ENCODE measurements around the gene CLNK.

CLNK gene

GRCh38 chr4:10552591-10553280 lies 131.8 kb downstream of the CLNK start:
- no CpG with 5 or more reads among the region's 13 CpGs for WGBS (ENCODE audit: extremely low coverage, insufficient coverage, low lambda C conversion rate)
- no peak overlapping the region for H3K4me2 ChIP-seq (ENCODE audit: low read length)
- no peak overlapping the region for H2BK5ac ChIP-seq (ENCODE audit: low read length)
- no peak overlapping the region for H3K56ac ChIP-seq (ENCODE audit: low read length)
- no peak for DNase-seq
- H4K8ac ChIP-seq (ENCODE audit: low read depth, low read length): no peak overlapping the region
- H3K4me3 ChIP-seq (ENCODE audit: low read length): no peak overlapping the region
- H2AK5ac ChIP-seq (ENCODE audit: low read length): no peak overlapping the region
- no peaks in the 10 kb centered on the region for H3K36me3 ChIP-seq (ENCODE audit: control insufficient read depth, insufficient read depth, low read length)
- no peak overlapping the region for H3K27ac ChIP-seq (ENCODE audit: low read depth, low read length)
- H2BK120ac ChIP-seq (ENCODE audit: low read depth, low read length): no peak overlapping the region
- no peaks in the 10 kb centered on the region for H3K4me1 ChIP-seq (ENCODE audit: control insufficient read depth, low read depth, low read length)
- H2BK15ac ChIP-seq (replicated peaks; ENCODE audit: low read depth): no peak overlapping the region
- H3K79me2 ChIP-seq (ENCODE audit: control insufficient read depth, insufficient read depth, low read length): no peaks in the 10 kb centered on the region
- H3K18ac ChIP-seq (ENCODE audit: low read length): no peak overlapping the region
- H3K9ac ChIP-seq (ENCODE audit: low read length): no peak overlapping the region
- H3K4ac ChIP-seq (ENCODE audit: low read depth, low read length): no peak overlapping the region
- no peaks in the 10 kb centered on the region for H3K27me3 ChIP-seq (ENCODE audit: insufficient read depth, low read length, poor library complexity)
- H3K23ac ChIP-seq (ENCODE audit: low read length): no peak overlapping the region
- H4K5ac ChIP-seq (ENCODE audit: low read length): no peak overlapping the region
- H3K79me1 ChIP-seq (ENCODE audit: low read length): no peaks in the 10 kb centered on the region

- no peak overlapping the region for H3K27ac ChIP-seq (ENCODE audit: low read depth, low read length)
These were observed 148.7 kb downstream of the CLNK start for GRCh38 chr4:10535912-10536311.

GRCh38 chr4:10534820-10535219 lies 149.7 kb downstream of the CLNK start:
- H3K9ac ChIP-seq (ENCODE audit: low read length): no peak overlapping the region
- H3K36me3 ChIP-seq (ENCODE audit: control insufficient read depth, insufficient read depth, low read length): no peaks in the 10 kb centered on the region
- H2BK5ac ChIP-seq (ENCODE audit: low read length): no peak overlapping the region
- no peaks in the 10 kb centered on the region for H3K79me2 ChIP-seq (ENCODE audit: control insufficient read depth, insufficient read depth, low read length)
- no peak overlapping the region for H2BK15ac ChIP-seq (replicated peaks; ENCODE audit: low read depth)
- H3K4me1 ChIP-seq (ENCODE audit: control insufficient read depth, low read depth, low read length): peaks cover 4% of the 10 kb centered on the region
- no peak overlapping the region for H3K4ac ChIP-seq (ENCODE audit: low read depth, low read length)
- no peak overlapping the region for H3K27ac ChIP-seq (ENCODE audit: low read depth, low read length)
- 100% methylated on average over 2 of the region's 6 CpGs for WGBS (ENCODE audit: extremely low coverage, insufficient coverage, low lambda C conversion rate)
- H4K8ac ChIP-seq (ENCODE audit: low read depth, low read length): no peak overlapping the region
- no peaks in the 10 kb centered on the region for H3K79me1 ChIP-seq (ENCODE audit: low read length)
- no peak for DNase-seq
- no peak overlapping the region for H3K23ac ChIP-seq (ENCODE audit: low read length)
- no peak overlapping the region for H3K56ac ChIP-seq (ENCODE audit: low read length)
- H3K18ac ChIP-seq (ENCODE audit: low read length): no peak overlapping the region
- H3K4me3 ChIP-seq (ENCODE audit: low read length): no peak overlapping the region
- H3K27me3 ChIP-seq (ENCODE audit: insufficient read depth, low read length, poor library complexity): no peaks in the 10 kb centered on the region
- no peak overlapping the region for H3K4me2 ChIP-seq (ENCODE audit: low read length)
- H2BK120ac ChIP-seq (ENCODE audit: low read depth, low read length): no peak overlapping the region
- no peak overlapping the region for H2AK5ac ChIP-seq (ENCODE audit: low read length)
- no peak overlapping the region for H4K5ac ChIP-seq (ENCODE audit: low read length)

More at GRCh38 chr4:10535912-10536311, 148.7 kb downstream of the CLNK start:
- H3K18ac ChIP-seq (ENCODE audit: low read length): no peak overlapping the region
- no peak overlapping the region for H2BK15ac ChIP-seq (replicated peaks; ENCODE audit: low read depth)
- no CpG with 5 or more reads among the region's 5 CpGs for WGBS (ENCODE audit: extremely low coverage, insufficient coverage, low lambda C conversion rate)
- H2BK5ac ChIP-seq (ENCODE audit: low read length): no peak overlapping the region
- no peak overlapping the region for H3K4me3 ChIP-seq (ENCODE audit: low read length)
- no peak overlapping the region for H2AK5ac ChIP-seq (ENCODE audit: low read length)
- no peaks in the 10 kb centered on the region for H3K79me2 ChIP-seq (ENCODE audit: control insufficient read depth, insufficient read depth, low read length)
- no peak overlapping the region for H3K4me2 ChIP-seq (ENCODE audit: low read length)
- no peak overlapping the region for H3K9ac ChIP-seq (ENCODE audit: low read length)
- H2BK120ac ChIP-seq (ENCODE audit: low read depth, low read length): no peak overlapping the region
- H3K4ac ChIP-seq (ENCODE audit: low read depth, low read length): no peak overlapping the region
- no peak overlapping the region for H3K23ac ChIP-seq (ENCODE audit: low read length)
- H3K79me1 ChIP-seq (ENCODE audit: low read length): no peaks in the 10 kb centered on the region
- H4K5ac ChIP-seq (ENCODE audit: low read length): no peak overlapping the region
- H4K8ac ChIP-seq (ENCODE audit: low read depth, low read length): no peak overlapping the region
- no peak for DNase-seq
- H3K4me1 ChIP-seq (ENCODE audit: control insufficient read depth, low read depth, low read length): no peaks in the 10 kb centered on the region
- H3K27me3 ChIP-seq (ENCODE audit: insufficient read depth, low read length, poor library complexity): no peaks in the 10 kb centered on the region
- H3K36me3 ChIP-seq (ENCODE audit: control insufficient read depth, insufficient read depth, low read length): no peaks in the 10 kb centered on the region
- no peak overlapping the region for H3K56ac ChIP-seq (ENCODE audit: low read length)

- WGBS (ENCODE audit: extremely low coverage, insufficient coverage, low lambda C conversion rate): no CpG with 5 or more reads among the region's 2 CpGs
- Histone ChIP-seq H3K79me1 (ENCODE audit: low read length) (no peaks in the 10 kb centered on the region), H3K18ac (ENCODE audit: low read length) (no peak overlapping the region), H3K4me1 (ENCODE audit: control insufficient read depth, low read depth, low read length) (peaks cover 4% of the 10 kb centered on the region), H2BK5ac (ENCODE audit: low read length) (no peak overlapping the region), H2BK15ac (replicated peaks; ENCODE audit: low read depth) (no peak overlapping the region), H3K4me3 (ENCODE audit: low read length) (no peak overlapping the region), H3K27me3 (ENCODE audit: insufficient read depth, low read length, poor library complexity) (no peaks in the 10 kb centered on the region), H3K79me2 (ENCODE audit: control insufficient read depth, insufficient read depth, low read length) (no peaks in the 10 kb centered on the region), H3K36me3 (ENCODE audit: control insufficient read depth, insufficient read depth, low read length) (no peaks in the 10 kb centered on the region), H3K23ac (ENCODE audit: low read length) (no peak overlapping the region), H2BK120ac (ENCODE audit: low read depth, low read length) (no peak overlapping the region), H3K4me2 (ENCODE audit: low read length) (no peak overlapping the region), H3K27ac (ENCODE audit: low read depth, low read length) (no peak overlapping the region), H2AK5ac (ENCODE audit: low read length) (no peak overlapping the region), H4K8ac (ENCODE audit: low read depth, low read length) (no peak overlapping the region), H3K4ac (ENCODE audit: low read depth, low read length) (no peak overlapping the region), H3K9ac (ENCODE audit: low read length) (no peak overlapping the region), H3K56ac (ENCODE audit: low read length) (no peak overlapping the region), H4K5ac (ENCODE audit: low read length) (no peak overlapping the region)
- no peak for DNase-seq
These were observed 152.4 kb downstream of the CLNK start for GRCh38 chr4:10532155-10532554.

- Histone ChIP-seq H4K5ac (ENCODE audit: low read length) (no peak overlapping the region), H2BK15ac (replicated peaks; ENCODE audit: low read depth) (no peak overlapping the region), H3K27ac (ENCODE audit: low read depth, low read length) (no peak overlapping the region), H2BK5ac (ENCODE audit: low read length) (no peak overlapping the region), H3K56ac (ENCODE audit: low read length) (no peak overlapping the region), H3K27me3 (ENCODE audit: insufficient read depth, low read length, poor library complexity) (no peaks in the 10 kb centered on the region), H4K8ac (ENCODE audit: low read depth, low read length) (no peak overlapping the region), H3K4ac (ENCODE audit: low read depth, low read length) (no peak overlapping the region), H3K79me1 (ENCODE audit: low read length) (no peaks in the 10 kb centered on the region), H3K23ac (ENCODE audit: low read length) (no peak overlapping the region), H3K9ac (ENCODE audit: low read length) (no peak overlapping the region), H3K18ac (ENCODE audit: low read length) (peak overlapping the region; percentile 61), H3K79me2 (ENCODE audit: control insufficient read depth, insufficient read depth, low read length) (no peaks in the 10 kb centered on the region), H3K4me2 (ENCODE audit: low read length) (no peak overlapping the region), H3K4me1 (ENCODE audit: control insufficient read depth, low read depth, low read length) (peaks cover 4% of the 10 kb centered on the region), H2BK120ac (ENCODE audit: low read depth, low read length) (no peak overlapping the region), H3K36me3 (ENCODE audit: control insufficient read depth, insufficient read depth, low read length) (no peaks in the 10 kb centered on the region), H3K4me3 (ENCODE audit: low read length) (no peak overlapping the region), H2AK5ac (ENCODE audit: low read length) (no peak overlapping the region)
- WGBS (ENCODE audit: extremely low coverage, insufficient coverage, low lambda C conversion rate): no CpG with 5 or more reads among the region's 11 CpGs
- DNase-seq: peak; percentile 32
These were observed 154.3 kb downstream of the CLNK start for GRCh38 chr4:10530137-10530786.

All from mesendoderm (in vitro differentiated cells).